Fibroblast of skin of abdomen (primary cell): Measurements from ENCODE around the gene TLE4.
A peak's percentile ranks its signal among the peaks of the same experiment; 100 is the strongest.
"Not testable (repeated sequence)": the region's sequence is repeated elsewhere in the genome, so short reads cannot be mapped to it uniquely, and the experiment has no call there.

ENCODE experiments used
- DNase-seq: peaks from one replicate; pipeline ENCODE4 v3.0.0-alpha.2; 2013

TLE4 gene

DNA sequence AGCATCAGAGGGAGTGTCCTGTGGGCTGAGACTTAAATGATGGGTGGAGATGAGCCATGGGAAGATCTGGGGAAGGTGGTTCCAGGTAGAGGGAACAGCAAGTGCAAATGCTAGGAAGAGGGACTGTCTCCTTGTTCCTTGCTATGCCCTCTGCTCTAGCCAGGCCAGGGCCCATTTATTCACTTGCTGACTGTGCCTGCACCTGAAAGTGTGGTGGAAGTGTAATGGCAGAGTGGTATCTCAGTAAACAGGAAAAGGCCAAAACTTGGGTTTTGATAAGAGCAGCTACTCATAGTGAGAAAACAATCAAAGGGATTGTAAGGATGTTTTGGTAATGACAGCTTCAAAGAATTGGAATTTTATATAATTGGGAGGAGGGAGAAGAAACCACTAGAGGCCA is 32.4 kb downstream of the TLE4 start:
- DNase-seq = no peak

GRCh38 chr9:79604921-79605562 is 33.3 kb downstream of the TLE4 start:
- no peak for DNase-seq

DNA sequence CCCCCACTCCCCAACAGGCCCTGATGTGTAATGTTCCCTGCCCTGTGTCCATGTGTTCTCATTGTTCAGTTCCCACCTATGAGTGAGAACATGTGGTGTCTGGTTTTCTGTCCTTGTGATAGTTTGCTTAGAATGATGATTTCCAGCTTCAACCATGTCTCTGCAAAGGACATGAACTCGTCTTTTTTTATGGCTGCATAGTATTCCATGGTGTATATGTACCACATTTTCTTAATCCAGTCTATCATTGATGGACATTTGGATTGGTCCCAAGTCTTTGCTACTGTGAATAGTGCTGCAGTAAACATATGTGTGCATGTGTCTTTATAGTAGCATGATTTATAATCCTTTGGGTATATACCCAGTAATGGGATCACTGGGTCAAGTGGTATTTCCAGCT is 34.8 kb downstream of the TLE4 start:
- DNase-seq = not testable (repeated sequence)

DNA sequence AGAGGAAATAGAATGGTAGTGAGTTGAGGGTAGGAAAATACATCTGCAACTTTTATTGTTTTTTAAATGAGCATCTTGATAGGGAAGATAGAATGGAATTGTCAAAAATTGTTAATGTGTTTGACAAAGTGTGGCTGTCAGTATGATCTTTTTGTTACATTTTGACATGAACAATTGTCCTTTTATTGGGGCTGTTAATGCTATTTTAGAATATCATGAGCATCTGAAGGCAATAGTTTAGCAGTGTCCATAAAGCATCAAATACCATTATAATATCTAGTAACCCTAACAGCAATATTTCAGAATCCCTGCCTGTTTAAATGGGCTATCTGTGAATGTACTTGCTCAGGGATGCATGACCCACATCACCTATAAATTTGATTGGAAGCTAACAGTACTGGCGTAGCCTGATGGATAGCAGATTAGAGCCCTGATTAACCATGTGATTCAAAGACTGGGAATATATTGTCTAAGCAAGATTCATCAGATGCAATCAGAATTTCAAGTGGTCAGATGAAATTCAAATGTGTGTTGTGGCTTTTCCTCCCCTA is 37.8 kb downstream of the TLE4 start:
- no peak for DNase-seq

GRCh38 chr9:79610019-79610631 is 38.4 kb downstream of the TLE4 start:
- DNase-seq = peak; percentile 93

- peak; percentile 99 for DNase-seq
These were observed 39.2 kb downstream of the TLE4 start for GRCh38 chr9:79610791-79611614.

DNA sequence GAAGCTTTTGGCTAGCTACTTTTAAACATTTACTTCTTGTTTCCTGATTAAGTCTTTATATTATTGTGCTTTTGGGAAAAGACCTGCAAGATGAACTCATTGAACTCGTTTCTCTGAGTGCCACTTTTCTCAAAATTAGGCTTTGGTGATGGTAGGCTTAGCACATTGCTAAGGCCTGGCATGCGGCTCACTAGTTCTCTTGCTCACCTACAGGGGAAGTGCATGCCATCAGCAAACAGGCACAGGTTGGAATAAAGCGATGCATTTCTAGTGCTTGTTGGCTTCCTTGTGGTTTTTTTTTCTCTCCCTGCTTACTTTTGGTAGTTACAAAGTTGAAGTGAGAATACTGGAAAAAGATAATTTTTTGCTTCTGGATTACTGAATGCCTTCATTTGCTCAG is 41.4 kb downstream of the TLE4 start:
- DNase-seq = no peak

- DNase-seq = no peak
These were observed 43.3 kb downstream of the TLE4 start for GRCh38 chr9:79615038-79615437.

- no peak for DNase-seq
These were observed 44.2 kb downstream of the TLE4 start for GRCh38 chr9:79616013-79616412.

GRCh38 chr9:79616971-79617370 is 45.2 kb downstream of the TLE4 start:
- DNase-seq = no peak

- DNase-seq = peak; percentile 53
These were observed 45.6 kb downstream of the TLE4 start for GRCh38 chr9:79617395-79617794.

DNA sequence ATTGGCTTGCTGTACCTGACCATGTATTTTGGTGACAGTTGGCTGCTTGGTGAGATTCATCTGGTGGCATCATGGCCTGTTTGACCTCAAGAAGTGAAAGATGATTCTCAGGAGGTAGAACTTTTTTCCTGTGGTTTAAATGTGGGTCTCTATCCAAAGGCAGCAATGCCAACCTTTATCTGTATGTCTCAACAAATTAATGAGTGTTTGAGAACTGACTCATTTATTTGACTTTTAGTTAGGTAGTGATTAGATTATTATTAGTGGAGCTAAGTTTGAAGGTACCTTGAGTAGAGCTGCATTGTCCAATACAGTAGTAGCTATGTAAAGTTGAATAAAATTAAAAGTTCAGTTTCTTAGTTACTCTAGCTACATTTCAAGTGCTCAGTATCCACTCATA is 48.2 kb downstream of the TLE4 start:
- DNase-seq = no peak

- DNase-seq = peak; percentile 13
These were observed 50.3 kb downstream of the TLE4 start for GRCh38 chr9:79621916-79622575.

DNA sequence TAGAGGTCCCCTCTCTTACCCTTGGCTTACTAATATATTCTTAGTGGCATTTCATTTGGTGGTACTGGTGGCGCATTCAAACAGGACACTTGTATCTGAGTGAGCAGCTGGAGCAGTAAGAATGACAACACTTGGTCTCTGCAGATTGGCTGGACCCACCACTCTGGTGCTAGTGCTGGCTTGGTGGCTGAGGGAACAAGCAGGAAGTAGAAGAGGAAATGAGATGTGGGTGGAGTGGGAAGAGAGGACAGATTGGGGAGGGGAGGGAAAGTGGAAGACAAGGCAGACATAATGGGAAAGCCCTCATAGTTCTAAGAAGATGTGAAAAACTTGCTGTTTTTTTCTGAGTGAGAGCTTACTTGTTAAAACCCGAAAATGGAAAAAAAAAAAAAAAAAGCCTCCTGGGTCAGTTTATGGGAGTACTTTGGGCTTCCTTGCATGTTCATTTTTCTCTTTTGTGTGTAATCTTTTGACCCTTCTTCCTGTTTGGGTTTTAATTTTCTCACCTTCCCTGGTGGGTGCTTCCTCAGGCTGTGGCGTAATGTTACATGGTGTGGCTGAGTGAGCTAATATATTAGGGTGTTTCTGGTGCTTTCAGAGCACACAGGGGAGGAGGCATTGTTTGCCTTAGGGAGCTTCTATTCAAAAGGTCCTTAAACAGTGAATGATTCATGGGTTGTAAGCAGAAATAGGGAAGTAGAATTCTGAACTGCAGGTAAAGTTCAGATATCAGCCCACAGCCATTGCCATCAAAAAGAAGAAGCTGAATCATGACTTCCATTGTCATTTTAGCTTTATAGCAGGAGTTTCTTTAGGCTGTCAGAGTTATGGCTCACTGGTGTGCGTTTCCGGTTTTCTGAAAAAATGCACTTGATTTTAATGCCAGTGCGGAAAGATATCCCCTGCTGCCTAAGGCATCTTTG is 52.3 kb downstream of the TLE4 start:
- DNase-seq = no peak

- no peak for DNase-seq
These were observed 58.0 kb downstream of the TLE4 start for GRCh38 chr9:79629721-79630120.

DNA sequence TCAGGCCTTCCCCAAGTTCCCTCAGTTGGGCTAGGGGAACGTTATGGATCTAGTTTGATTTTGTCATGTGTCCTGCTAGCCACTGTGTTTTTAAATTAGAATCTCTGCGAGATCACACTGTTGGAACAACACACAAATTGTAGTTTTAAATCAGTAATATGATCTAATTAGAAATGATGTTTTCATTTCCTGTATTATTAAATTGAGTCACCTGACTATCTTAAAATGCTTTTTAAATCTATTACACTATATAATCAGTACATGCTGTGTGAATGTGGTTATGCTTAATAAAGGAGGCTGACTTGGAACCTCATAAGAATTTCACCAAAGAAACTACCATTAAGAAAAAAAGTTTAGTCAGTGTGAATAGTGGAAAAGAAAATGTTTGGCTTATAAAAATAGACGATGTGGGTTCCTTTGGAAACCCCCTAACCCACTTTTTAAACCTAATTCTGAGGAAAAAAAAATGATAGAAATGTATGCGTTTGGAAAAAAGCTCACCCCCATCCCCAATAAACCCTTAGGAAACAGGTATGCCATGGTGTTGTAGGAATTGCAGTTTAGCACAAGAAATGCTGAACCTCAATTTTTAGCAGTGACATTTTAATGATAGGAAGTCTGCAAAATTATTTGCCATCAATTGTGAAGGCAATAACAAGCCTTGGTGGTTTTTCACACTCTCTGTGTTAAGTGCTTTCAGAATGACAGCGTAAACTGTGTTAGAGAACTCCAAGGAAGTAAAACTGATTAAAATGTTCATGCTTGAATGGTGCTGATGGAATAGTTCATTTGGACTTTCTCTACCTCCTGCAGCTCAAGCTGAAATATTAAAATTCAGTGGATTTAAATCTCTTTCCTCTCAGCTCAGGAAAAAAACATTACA is 59.0 kb downstream of the TLE4 start:
- no peak for DNase-seq

- DNase-seq = no peak
These were observed 60.3 kb downstream of the TLE4 start for GRCh38 chr9:79632060-79632459.

GRCh38 chr9:79632705-79633104 is 60.9 kb downstream of the TLE4 start:
- DNase-seq = no peak

- no peak for DNase-seq
These were observed 61.8 kb downstream of the TLE4 start for GRCh38 chr9:79633558-79633957.

DNA sequence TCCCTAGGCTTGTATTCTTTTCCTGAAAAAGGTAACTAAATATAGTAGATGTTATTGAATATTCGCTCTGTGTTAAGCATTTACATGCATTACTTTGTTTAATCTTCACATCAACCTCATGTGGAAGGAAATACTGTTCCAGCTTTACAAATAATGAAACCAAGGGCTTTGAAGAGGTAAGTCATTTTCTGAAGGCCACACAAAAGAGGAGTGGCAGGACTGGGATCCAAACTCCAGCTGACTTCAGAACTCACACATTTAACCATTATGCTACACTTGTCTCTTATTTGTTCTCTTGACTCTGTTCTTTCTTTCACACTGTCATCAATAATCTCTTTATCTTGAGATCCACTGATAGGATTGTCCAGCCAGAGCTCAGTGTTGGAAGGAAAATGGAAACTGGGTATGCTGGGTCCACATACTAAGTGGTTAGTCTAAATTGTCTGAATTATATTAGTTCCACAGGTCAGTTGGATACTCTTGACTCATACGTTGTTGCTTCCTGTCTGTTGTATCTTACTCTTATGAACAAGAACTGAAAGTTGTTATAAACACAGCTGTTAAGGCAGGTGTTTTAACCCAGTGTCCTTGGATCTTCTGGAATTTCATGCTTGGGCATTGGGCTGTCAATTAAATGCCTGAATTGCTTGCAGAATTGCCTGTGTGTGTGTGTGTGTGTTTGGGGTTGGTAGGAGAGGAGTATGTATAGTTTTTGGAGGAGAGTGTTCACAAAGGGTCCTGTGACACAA is 65.6 kb downstream of the TLE4 start:
- DNase-seq = no peak
